BE2C (cell line): ENCODE results near the gene MLEC.

ENCODE experiments used
- DNase-seq: peaks from one replicate; pipeline ENCODE4 v3.0.0-alpha.2; 2020
- H3K27me3 ChIP-seq: fragments of 250-450 bp; sonication (Bioruptor Pico); 2 replicates; pipeline ENCODE4 v1.5.1; 2020; ENCODE audit warnings: mild to moderate bottlenecking
- H3K36me3 ChIP-seq: fragments of 250-450 bp; sonication (Bioruptor Pico); 2 replicates; pipeline ENCODE4 v1.5.1; 2020; ENCODE audit warnings: mild to moderate bottlenecking
- H3K4me1 ChIP-seq: fragments of 250-450 bp; sonication (Bioruptor Pico); 2 replicates; pipeline ENCODE4 v1.5.1; 2020
- H3K4me3 ChIP-seq: 2 replicates; pipeline ENCODE4 v1.5.1; 2011; ENCODE audit warnings: low read depth, low read length
- H3K9me3 ChIP-seq: fragments of 250-450 bp; sonication (Bioruptor Pico); 2 replicates; pipeline ENCODE4 v1.5.1; 2020
- CTCF ChIP-seq: IDR thresholded peaks from 2 replicates; pipeline ENCODE4 v1.5.1; 2012; ENCODE audit warnings: mild to moderate bottlenecking, low read depth, low read length

MLEC gene

GRCh38 chr12:120738252-120739030 is 51.5 kb downstream of the MLEC start:
- H3K9me3 ChIP-seq, result no peaks in the 10 kb centered on the region
- H3K4me1 ChIP-seq, result no peaks in the 10 kb centered on the region
- H3K36me3 ChIP-seq, result no peaks in the 10 kb centered on the region
- TF ChIP-seq CTCF, result no peak
- no peaks in the 10 kb centered on the region for H3K27me3 ChIP-seq
- no peak overlapping the region for H3K4me3 ChIP-seq
- DNase-seq, result no peak

- Histone ChIP-seq H3K9me3 (no peaks in the 10 kb centered on the region), H3K4me3 (no peak overlapping the region), H3K36me3 (no peaks in the 10 kb centered on the region), H3K4me1 (no peaks in the 10 kb centered on the region), H3K27me3 (no peaks in the 10 kb centered on the region)
- no peak for TF ChIP-seq CTCF
- no peak for DNase-seq
Observed at GRCh38 chr12:120739031-120739762, 52.2 kb downstream of the MLEC start.

GRCh38 chr12:120739821-120740613 is 53.1 kb downstream of the MLEC start:
- no peak for DNase-seq
- no peaks in the 10 kb centered on the region for H3K9me3 ChIP-seq
- no peak overlapping the region for H3K4me3 ChIP-seq
- H3K4me1 ChIP-seq, result no peaks in the 10 kb centered on the region
- H3K27me3 ChIP-seq, result no peaks in the 10 kb centered on the region
- no peak for TF ChIP-seq CTCF
- no peaks in the 10 kb centered on the region for H3K36me3 ChIP-seq

DNA sequence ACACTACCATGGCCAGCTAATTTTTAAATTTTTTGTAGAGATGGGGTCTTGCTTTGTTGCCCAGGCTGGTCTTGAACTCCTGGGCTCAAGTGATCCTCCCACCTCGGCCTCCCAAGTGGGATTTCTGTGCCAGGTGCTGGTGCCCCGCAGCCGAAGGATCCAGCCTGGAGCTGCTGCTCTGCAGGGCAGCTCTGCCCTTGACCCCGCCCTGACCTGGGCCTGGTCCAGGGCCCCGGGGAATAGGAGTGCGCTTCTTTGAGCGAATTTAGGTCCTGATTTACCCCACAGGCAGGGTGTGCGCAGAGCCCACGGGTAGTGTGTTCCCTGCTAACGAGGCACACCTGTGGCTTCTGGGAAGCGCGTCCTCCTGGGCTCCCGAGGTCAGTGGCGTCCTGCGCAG is 53.9 kb downstream of the MLEC start:
- no peak for DNase-seq
- Histone ChIP-seq H3K36me3 (no peaks in the 10 kb centered on the region), H3K4me1 (no peaks in the 10 kb centered on the region), H3K9me3 (no peaks in the 10 kb centered on the region), H3K27me3 (no peaks in the 10 kb centered on the region), H3K4me3 (no peak overlapping the region)
- TF ChIP-seq CTCF, result no peak

- no peak for DNase-seq
- TF ChIP-seq CTCF, result no peak
- Histone ChIP-seq H3K36me3 (no peaks in the 10 kb centered on the region), H3K27me3 (no peaks in the 10 kb centered on the region), H3K9me3 (no peaks in the 10 kb centered on the region), H3K4me3 (no peak overlapping the region), H3K4me1 (no peaks in the 10 kb centered on the region)
Observed at GRCh38 chr12:120741476-120742421, 54.8 kb downstream of the MLEC start.
